Measurements from ENCODE around the gene SPRING1. TPM values are rescaled to one million over a fixed set of nuclear protein-coding genes. Genes with fewer than 3 reads are reported as not detected.
A peak's percentile ranks its signal among the peaks of the same experiment; 100 is the strongest.
"Not testable (repeated sequence)": the region's sequence is repeated elsewhere in the genome, so short reads cannot be mapped to it uniquely, and the experiment has no call there.

Gene SPRING1
- total RNA-seq, 1 donor from 2014 or later: 40.8 TPM

DNA sequence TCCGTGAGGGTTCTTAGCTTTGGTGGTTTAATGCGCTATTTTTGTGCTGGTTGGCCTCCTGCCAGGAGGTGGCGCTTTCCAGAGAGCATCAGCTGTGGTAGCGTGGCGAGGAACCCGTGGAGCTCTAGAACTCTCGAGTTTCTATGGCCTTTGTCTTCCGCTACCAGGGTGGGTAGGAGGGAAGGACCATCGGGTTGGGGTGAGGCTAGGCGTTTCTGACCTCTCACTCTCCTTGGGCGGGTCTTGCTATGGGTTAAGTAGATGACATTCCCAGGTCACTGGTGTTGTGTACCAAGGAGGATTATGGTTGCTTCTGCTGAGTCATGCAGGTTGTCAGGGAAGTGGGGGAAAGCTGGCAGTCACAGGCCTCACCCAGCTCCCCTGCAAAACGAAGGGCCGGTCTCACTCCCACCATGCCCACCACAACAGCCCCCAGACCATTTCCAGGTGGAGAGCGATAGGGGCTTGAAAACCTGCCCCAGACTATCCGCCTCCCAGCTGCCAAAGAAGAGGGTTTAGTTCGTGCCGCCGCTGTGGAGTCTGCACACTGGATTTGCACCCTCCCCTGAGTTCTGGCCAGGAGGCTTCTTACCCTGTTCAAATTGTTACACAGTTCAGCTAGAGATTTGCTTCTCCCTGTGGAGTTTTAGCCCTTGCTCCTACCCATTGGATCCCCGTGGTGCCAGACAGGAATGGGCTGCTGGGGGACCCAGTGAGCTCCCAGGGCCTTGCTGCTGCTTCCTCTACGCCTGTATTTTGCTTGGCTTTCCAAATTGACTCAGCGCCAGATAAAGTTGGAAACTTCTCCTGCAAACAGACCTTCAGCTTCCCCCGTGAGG, 22.1 kb upstream of the SPRING1 start:
- TF ChIP-seq, protein P1, sequence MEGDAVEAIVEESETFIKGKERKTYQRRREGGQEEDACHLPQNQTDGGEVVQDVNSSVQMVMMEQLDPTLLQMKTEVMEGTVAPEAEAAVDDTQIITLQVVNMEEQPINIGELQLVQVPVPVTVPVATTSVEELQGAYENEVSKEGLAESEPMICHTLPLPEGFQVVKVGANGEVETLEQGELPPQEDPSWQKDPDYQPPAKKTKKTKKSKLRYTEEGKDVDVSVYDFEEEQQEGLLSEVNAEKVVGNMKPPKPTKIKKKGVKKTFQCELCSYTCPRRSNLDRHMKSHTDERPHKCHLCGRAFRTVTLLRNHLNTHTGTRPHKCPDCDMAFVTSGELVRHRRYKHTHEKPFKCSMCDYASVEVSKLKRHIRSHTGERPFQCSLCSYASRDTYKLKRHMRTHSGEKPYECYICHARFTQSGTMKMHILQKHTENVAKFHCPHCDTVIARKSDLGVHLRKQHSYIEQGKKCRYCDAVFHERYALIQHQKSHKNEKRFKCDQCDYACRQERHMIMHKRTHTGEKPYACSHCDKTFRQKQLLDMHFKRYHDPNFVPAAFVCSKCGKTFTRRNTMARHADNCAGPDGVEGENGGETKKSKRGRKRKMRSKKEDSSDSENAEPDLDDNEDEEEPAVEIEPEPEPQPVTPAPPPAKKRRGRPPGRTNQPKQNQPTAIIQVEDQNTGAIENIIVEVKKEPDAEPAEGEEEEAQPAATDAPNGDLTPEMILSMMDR (IDR thresholded peaks at IDR 0.05; ENCODE audit: partially characterized antibody, unreplicated experiment): no peak
- Mint-ChIP-seq H3K36me3 (ENCODE audit: unreplicated experiment) (peaks cover 4% of the 10 kb centered on the region), H3K27ac (ENCODE audit: unreplicated experiment) (peak overlapping the region; percentile 28), H3K27me3 (ENCODE audit: unreplicated experiment) (peaks cover 4% of the 10 kb centered on the region), H3K4me3 (ENCODE audit: unreplicated experiment) (peak overlapping the region; percentile 59), H3K9me3 (ENCODE audit: unreplicated experiment) (peaks cover 2% of the 10 kb centered on the region), H3K4me1 (ENCODE audit: low read depth, unreplicated experiment) (peaks cover 2% of the 10 kb centered on the region)
- peak; percentile 41 for DNase-seq

DNA sequence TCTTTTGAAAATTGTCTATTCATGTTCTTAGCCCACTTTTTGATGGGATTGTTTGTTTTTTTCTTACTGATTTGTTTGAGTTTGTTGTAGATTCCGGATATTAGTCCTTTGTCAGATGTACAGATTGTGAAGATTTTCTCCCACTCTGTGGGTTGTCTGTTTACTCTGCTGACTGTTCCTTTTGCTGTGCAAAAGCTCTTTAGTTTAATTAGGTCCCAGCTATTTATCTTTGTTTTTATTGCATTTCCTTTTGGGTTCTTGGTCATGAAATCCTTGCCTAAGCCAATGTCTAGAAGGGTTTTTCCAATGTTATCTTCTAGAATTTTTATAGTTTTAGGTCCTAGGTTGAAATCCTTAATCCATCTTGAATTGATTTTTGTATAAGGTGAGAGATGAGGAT, 16.9 kb upstream of the SPRING1 start:
- H3K27ac Mint-ChIP-seq (ENCODE audit: unreplicated experiment); H3K9me3 Mint-ChIP-seq (ENCODE audit: unreplicated experiment); H3K27me3 Mint-ChIP-seq (ENCODE audit: unreplicated experiment); H3K36me3 Mint-ChIP-seq (ENCODE audit: unreplicated experiment); DNase-seq; H3K4me3 Mint-ChIP-seq (ENCODE audit: unreplicated experiment); H3K4me1 Mint-ChIP-seq (ENCODE audit: low read depth, unreplicated experiment): not testable (repeated sequence)

DNA sequence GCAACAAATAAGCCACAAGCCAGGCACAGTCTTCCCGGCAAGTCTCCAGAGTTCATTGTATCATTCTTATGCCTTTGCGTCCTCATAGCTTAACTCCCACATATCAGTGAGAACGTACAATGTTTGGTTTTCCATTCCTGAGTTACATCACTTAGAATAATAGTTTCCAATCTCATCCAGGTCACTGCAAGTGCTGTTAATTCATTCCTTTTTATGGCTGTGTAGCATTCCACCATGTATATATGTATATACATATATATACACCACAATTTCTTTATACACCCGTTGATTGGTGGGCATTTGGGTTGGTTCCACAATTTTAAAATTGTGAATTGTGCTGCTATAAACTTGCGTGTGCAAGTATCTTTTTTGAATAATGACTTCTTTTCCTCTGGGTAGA, 16.2 kb upstream of the SPRING1 start:
- not testable (repeated sequence) for H3K4me3 Mint-ChIP-seq (ENCODE audit: unreplicated experiment); H3K9me3 Mint-ChIP-seq (ENCODE audit: unreplicated experiment); H3K36me3 Mint-ChIP-seq (ENCODE audit: unreplicated experiment); DNase-seq; H3K4me1 Mint-ChIP-seq (ENCODE audit: low read depth, unreplicated experiment); H3K27ac Mint-ChIP-seq (ENCODE audit: unreplicated experiment); H3K27me3 Mint-ChIP-seq (ENCODE audit: unreplicated experiment)

DNA sequence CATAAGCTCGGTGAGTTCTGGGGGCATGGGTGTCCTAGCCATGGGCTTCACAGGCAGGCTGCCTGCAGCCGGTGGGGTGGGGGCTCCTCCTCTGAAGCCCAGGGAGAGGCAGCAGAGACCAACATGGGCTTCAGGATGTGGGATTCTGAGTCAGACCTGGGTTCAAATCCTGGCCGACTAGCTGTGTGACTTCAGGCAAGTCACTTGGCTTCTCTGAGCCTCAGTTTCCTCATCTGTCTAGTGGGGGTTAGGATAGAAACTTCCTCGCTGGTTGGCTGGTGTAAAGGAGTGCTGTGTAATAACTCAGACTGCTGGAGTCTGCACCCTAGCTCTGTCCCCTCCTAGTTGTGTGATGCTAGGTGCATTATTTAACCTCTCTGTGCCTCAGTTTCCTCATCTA, 12.4 kb upstream of the SPRING1 start:
- no peak for DNase-seq
- Mint-ChIP-seq H3K4me3 (ENCODE audit: unreplicated experiment) (no peak overlapping the region), H3K27ac (ENCODE audit: unreplicated experiment) (no peak overlapping the region), H3K9me3 (ENCODE audit: unreplicated experiment) (no peaks in the 10 kb centered on the region), H3K36me3 (ENCODE audit: unreplicated experiment) (no peaks in the 10 kb centered on the region), H3K4me1 (ENCODE audit: low read depth, unreplicated experiment) (peaks cover 1% of the 10 kb centered on the region), H3K27me3 (ENCODE audit: unreplicated experiment) (no peaks in the 10 kb centered on the region)
- TF ChIP-seq, protein P1 (IDR thresholded peaks at IDR 0.05; ENCODE audit: partially characterized antibody, unreplicated experiment): no peak

DNA sequence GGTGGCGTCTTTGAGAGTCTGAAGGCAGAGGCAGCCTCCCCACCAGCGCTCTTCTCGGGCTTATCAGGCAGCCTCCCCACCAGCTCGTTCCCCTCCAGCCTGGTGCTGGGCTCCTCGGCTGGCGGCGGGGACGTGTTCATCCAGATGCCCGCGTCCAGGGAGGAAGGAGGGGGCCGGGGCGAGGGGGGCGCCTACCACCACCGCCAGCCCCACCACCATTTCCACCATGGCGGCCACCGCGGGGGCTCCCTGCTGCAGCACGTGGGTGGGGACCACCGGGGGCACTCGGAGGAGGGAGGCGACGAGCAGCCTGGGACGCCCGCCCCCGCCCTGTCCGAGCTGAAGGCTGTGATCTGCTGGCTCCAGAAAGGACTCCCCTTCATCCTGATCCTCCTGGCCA, 12.0 kb upstream of the SPRING1 start:
- H3K4me3 Mint-ChIP-seq (ENCODE audit: unreplicated experiment): no peak overlapping the region
- H3K27me3 Mint-ChIP-seq (ENCODE audit: unreplicated experiment): no peaks in the 10 kb centered on the region
- H3K9me3 Mint-ChIP-seq (ENCODE audit: unreplicated experiment): no peaks in the 10 kb centered on the region
- DNase-seq: peak; percentile 20
- no peaks in the 10 kb centered on the region for H3K36me3 Mint-ChIP-seq (ENCODE audit: unreplicated experiment)
- no peak overlapping the region for H3K27ac Mint-ChIP-seq (ENCODE audit: unreplicated experiment)
- TF ChIP-seq, protein P1 (IDR thresholded peaks at IDR 0.05; ENCODE audit: partially characterized antibody, unreplicated experiment): no peak
- peaks cover 1% of the 10 kb centered on the region for H3K4me1 Mint-ChIP-seq (ENCODE audit: low read depth, unreplicated experiment)

DNA sequence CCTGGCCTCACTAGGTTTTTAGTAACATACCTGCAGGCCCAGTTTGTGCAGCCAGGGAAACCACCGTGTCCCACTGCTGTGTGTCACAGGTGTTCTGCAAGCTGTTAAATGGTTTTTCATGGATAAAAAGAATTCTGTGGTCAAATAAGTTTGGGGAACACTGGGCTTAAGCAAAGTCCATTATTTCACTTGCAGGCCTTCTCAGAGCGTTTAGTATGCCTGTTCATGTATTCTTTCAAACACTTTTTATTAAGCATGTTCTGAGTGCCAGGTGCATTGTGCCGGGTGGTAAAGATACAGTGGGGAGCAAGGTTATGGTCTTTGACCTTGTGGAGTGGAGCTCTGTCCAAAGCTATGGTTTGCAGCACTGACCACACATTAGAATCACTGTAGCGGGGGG, 7.7 kb upstream of the SPRING1 start:
- TF ChIP-seq, protein P1 (IDR thresholded peaks at IDR 0.05; ENCODE audit: partially characterized antibody, unreplicated experiment): no peak
- no peaks in the 10 kb centered on the region for H3K36me3 Mint-ChIP-seq (ENCODE audit: unreplicated experiment)
- no peaks in the 10 kb centered on the region for H3K9me3 Mint-ChIP-seq (ENCODE audit: unreplicated experiment)
- H3K27me3 Mint-ChIP-seq (ENCODE audit: unreplicated experiment): peaks cover 2% of the 10 kb centered on the region
- DNase-seq: no peak
- no peak overlapping the region for H3K4me3 Mint-ChIP-seq (ENCODE audit: unreplicated experiment)
- H3K27ac Mint-ChIP-seq (ENCODE audit: unreplicated experiment): no peak overlapping the region
- peaks cover 1% of the 10 kb centered on the region for H3K4me1 Mint-ChIP-seq (ENCODE audit: low read depth, unreplicated experiment)

Data from glutamatergic neuron (in vitro differentiated cells).